ENCODE results near the gene SIRT1.
A peak's percentile ranks its signal among the peaks of the same experiment; 100 is the strongest.
"Not testable (repeated sequence)": the region's sequence is repeated elsewhere in the genome, so short reads cannot be mapped to it uniquely, and the experiment has no call there.

Gene SIRT1

DNA sequence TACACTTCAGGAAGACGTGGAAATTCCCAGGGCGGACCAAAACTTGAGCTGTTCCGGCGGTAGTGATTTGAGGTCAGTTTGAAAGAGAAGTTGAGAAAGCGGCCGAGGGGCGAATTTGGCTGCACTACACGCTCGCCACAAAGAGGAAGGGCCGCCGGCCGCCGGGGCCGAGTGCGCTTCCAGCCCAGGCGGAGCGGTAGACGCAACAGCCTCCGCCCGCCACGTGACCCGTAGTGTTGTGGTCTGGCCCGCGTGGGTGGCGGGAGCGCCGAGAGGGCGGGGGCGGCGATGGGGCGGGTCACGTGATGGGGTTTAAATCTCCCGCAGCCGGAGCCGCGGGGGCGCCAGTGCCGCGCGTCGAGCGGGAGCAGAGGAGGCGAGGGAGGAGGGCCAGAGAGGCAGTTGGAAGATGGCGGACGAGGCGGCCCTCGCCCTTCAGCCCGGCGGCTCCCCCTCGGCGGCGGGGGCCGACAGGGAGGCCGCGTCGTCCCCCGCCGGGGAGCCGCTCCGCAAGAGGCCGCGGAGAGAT is at the start of gene SIRT1:
SIRT1 (plus strand) TSS at position 344 of the 529 bp plus-strand sequence; CDS start at position 410, 66 bp downstream.
- no peak for TF ChIP-seq Cebpa-rat (IDR thresholded peaks at IDR 0.05)
- no peaks in the 10 kb centered on the region for H3K27me3 ChIP-seq
- peaks cover 28% of the 10 kb centered on the region for H4K20me1 ChIP-seq
- peak within 1 kb of the TSS; percentile 99 for H3K27ac ChIP-seq
- H3K9ac ChIP-seq, result peak within 1 kb of the TSS; percentile 98
- H3K4me2 ChIP-seq, result peak within 1 kb of the TSS; percentile 90
- peaks cover 23% of the 10 kb centered on the region for H3K4me1 ChIP-seq
- H3K9me3 ChIP-seq, result no peaks in the 10 kb centered on the region
- peak within 1 kb of the TSS; percentile 83 for H3K4me3 ChIP-seq
- peaks cover 27% of the 10 kb centered on the region for H3K36me3 ChIP-seq

DNA sequence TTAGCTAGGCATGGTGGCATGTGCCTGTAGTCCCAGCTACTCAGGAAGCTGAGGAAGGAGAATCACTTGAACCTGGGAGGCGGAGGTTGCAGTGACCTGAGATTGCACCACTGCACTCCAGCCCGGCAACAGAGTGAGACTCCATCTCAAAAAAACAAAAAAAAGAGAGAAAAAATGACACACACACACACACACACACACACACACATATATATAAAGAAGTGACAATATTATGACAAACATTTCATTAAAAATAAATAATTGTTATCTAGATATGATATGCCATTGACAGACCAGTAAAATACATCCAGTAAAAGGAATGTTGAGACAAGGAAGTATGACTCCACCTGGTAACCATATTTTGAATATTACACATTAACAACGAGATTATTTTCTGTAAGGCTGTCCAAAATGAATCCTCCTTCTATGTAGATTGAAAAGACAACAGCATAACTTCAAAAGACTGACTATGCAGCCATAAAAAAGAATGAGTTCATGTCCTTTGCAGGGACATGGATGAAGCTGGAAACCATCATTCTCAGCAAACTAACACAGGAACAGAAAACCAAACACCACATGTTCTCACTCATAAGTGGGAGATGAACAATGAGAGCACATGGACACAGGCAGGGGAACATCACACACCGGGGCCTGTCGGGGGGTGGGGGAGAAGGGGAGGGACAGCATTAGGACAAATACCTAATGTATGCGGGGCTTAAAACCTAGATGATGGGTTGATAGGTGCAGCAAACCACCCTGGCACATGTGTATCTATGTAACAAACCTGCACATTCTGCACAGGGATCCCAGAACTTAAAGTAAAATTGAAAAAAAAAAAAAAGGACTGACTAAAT is 48.7 kb upstream of the SIRT1 start:
- not testable (repeated sequence) for H4K20me1 ChIP-seq, H3K9ac ChIP-seq, H3K4me2 ChIP-seq, H3K4me1 ChIP-seq, H3K27ac ChIP-seq, H3K9me3 ChIP-seq, H3K36me3 ChIP-seq, H3K4me3 ChIP-seq, H3K27me3 ChIP-seq

DNA sequence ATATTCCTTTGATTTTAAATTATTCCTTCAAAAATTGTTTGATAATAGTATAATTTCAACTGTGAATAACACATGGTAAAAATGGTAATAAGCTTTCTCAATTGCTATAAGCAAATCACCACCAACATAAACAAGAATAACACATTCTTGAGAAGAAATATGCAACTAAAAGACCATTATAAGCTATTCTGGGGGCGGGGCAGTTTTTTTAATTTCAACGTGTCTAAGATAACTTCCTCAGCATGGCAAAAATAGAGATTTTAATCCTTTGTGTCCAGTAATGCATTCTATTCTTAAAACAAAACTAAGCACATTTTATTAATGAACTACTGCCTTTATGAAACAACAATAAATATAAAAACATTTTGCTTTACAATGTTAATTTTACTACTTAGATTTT is 48.0 kb upstream of the SIRT1 start:
- Histone ChIP-seq H3K27ac (no peak overlapping the region), H3K4me2 (no peak overlapping the region)

DNA sequence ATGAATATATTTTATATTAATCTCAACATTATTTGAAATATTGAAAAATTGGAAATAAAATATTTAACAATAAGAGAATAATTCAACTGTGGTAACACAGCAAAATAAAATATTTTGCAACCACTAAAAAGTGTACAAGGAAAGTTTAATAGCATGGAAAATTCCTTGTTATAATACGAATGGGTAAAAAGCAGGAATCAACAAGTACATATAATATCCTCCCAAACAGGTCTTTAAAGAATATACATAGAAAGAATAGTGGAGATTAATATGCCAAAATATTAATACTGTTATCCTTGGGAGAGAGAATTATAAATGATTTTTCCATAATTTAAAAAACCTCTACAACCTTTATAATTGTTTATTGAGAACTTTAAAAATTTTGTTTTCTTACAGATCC is 47.5 kb upstream of the SIRT1 start:
- H3K4me3 ChIP-seq, result no peak overlapping the region
- H3K9me3 ChIP-seq, result peaks cover 7% of the 10 kb centered on the region; the same call in 1 of the 2 replicates
- no peak overlapping the region for H3K4me2 ChIP-seq
- no peak overlapping the region for H3K27ac ChIP-seq
- no peaks in the 10 kb centered on the region for H3K36me3 ChIP-seq
- H3K9ac ChIP-seq, result no peak overlapping the region
- H3K27me3 ChIP-seq, result no peaks in the 10 kb centered on the region
- no peaks in the 10 kb centered on the region for H4K20me1 ChIP-seq
- no peaks in the 10 kb centered on the region for H3K4me1 ChIP-seq
- TF ChIP-seq Cebpa-rat (IDR thresholded peaks at IDR 0.05), result no peak

More for the DNA sequence above, 48.0 kb upstream of the SIRT1 start:
- no peak for TF ChIP-seq Cebpa-rat (IDR thresholded peaks at IDR 0.05)
- Histone ChIP-seq H4K20me1 (no peaks in the 10 kb centered on the region), H3K27me3 (no peaks in the 10 kb centered on the region), H3K4me1 (no peaks in the 10 kb centered on the region), H3K36me3 (no peaks in the 10 kb centered on the region), H3K9me3 (peaks cover 2% of the 10 kb centered on the region; the same call in 1 of the 2 replicates), H3K4me3 (no peak overlapping the region), H3K9ac (no peak overlapping the region)

DNA sequence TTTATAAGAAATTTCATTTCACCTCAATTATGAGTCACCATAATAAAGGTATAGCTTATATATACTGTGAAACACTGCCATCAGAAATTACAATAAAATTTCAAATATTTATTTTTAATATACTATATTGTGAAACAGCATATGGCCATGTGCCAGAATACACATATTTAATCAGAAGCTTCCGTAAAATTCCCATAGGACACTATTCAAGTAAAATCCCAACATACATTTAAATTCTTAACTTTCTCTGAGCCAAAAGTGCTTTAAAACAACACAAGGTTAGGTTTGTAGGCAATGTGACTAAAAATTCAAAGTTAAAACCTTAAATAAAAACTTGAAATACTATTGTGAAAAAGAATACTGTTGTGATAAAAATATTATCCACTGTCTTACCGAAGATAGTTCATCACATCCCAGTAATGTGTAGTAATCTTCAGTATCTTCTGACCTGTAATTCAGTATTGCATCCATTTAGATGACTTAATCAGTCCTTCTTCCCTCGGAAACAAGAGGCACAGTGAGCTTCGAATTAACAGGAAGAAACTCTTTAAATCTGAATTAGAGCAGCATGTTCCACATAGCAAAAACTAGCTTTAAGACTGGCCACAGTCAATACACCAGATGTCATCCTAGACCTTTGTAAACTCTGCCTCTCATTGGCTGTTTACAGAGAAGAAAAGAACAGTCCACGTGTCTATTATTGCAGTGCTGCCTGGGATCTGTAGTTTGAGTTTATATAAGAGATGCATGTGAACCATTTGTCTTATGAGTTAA is 46.7 kb upstream of the SIRT1 start, which contains the start of gene DNAJC12:
DNAJC12 (minus strand) TSS at position 648 of the 774 bp plus-strand sequence; CDS start at position 471, 177 bp downstream.
- H3K4me1 ChIP-seq, result no peaks in the 10 kb centered on the region
- no peaks in the 10 kb centered on the region for H3K27me3 ChIP-seq
- H3K9ac ChIP-seq, result no peak within 1 kb of the TSS
- no peaks in the 10 kb centered on the region for H3K36me3 ChIP-seq
- H3K9me3 ChIP-seq, result peaks cover 9% of the 10 kb centered on the region; the same call in 1 of the 2 replicates
- no peak within 1 kb of the TSS for H3K4me3 ChIP-seq
- no peak within 1 kb of the TSS for H3K4me2 ChIP-seq
- no peak for TF ChIP-seq Cebpa-rat (IDR thresholded peaks at IDR 0.05)
- no peaks in the 10 kb centered on the region for H4K20me1 ChIP-seq
- H3K27ac ChIP-seq, result no peak within 1 kb of the TSS

DNA sequence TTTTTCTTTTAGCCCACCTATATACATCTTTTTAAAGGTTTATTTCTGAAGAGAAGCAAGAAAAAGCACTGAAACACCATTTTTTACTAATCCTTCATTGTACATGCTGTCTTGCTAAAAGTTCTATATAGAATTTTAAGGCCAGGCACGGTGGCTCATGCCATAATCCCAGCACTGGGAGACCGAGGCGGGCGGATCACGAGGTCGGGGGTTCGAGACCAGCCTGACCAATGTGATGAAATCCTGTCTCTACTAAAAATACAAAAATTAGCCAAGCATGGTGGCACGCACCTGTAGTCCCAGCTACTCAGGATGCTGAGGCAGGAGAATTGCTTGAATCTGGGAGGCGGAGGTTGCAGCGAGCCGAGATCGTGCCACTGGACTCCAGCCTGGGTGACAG is 44.9 kb upstream of the SIRT1 start:
- H3K27me3 ChIP-seq, H3K4me1 ChIP-seq, H3K4me2 ChIP-seq, H4K20me1 ChIP-seq, H3K9ac ChIP-seq, H3K36me3 ChIP-seq, H3K27ac ChIP-seq, H3K9me3 ChIP-seq, H3K4me3 ChIP-seq: not testable (repeated sequence)

DNA sequence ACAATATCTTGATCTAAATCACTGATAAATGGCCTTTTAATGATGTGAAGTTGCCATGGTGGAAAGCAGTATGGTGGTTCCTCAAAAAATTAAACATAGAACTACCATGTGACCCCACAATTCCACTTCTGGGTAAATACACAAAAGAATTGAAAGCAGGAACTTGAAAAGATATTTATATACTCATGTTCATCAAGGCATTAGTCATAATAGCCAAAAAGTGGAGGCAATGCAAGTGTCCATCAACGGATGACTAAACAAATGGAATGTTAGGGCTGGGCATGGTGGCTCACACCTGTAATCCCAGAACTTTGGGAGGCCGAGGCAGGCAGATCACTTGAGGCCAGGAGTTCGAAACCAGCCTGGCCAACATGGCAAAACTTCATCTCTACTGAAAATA is 44.5 kb upstream of the SIRT1 start:
- no peak for TF ChIP-seq Cebpa-rat (IDR thresholded peaks at IDR 0.05)
- no peaks in the 10 kb centered on the region for H3K27me3 ChIP-seq
- no peak overlapping the region for H3K9ac ChIP-seq
- H3K4me2 ChIP-seq, result no peak overlapping the region
- H3K9me3 ChIP-seq, result peaks cover 9% of the 10 kb centered on the region; the same call in 1 of the 2 replicates
- no peaks in the 10 kb centered on the region for H3K36me3 ChIP-seq
- H4K20me1 ChIP-seq, result no peaks in the 10 kb centered on the region
- no peak overlapping the region for H3K4me3 ChIP-seq
- H3K4me1 ChIP-seq, result no peaks in the 10 kb centered on the region
- H3K27ac ChIP-seq, result no peak overlapping the region

DNA sequence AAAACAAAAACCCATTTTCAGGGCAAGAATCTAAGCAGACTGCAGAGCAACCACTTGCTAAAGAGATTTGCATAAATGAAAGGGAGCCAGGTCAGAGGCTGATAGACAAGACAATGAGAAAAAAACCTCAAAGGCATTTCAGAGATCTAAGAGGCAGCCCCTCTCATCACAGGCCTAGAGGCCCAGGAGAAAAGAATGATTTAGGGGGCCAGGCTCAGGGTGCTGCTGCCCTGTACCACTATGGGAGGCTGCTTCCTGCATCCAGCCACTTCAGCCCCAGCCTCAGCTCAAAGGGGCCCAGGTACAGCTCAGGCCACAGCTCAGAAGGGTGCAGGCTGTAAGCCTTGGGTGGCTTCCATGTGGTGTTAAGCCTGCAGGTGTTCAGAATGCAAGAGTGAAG is 42.7 kb upstream of the SIRT1 start:
- Histone ChIP-seq H3K4me2 (no peak overlapping the region), H3K27ac (no peak overlapping the region), H3K4me3 (no peak overlapping the region), H3K36me3 (no peaks in the 10 kb centered on the region), H3K4me1 (no peaks in the 10 kb centered on the region), H3K27me3 (no peaks in the 10 kb centered on the region), H4K20me1 (no peaks in the 10 kb centered on the region), H3K9me3 (peaks cover 9% of the 10 kb centered on the region; the same call in 1 of the 2 replicates), H3K9ac (no peak overlapping the region)
- TF ChIP-seq Cebpa-rat (IDR thresholded peaks at IDR 0.05), result no peak

DNA sequence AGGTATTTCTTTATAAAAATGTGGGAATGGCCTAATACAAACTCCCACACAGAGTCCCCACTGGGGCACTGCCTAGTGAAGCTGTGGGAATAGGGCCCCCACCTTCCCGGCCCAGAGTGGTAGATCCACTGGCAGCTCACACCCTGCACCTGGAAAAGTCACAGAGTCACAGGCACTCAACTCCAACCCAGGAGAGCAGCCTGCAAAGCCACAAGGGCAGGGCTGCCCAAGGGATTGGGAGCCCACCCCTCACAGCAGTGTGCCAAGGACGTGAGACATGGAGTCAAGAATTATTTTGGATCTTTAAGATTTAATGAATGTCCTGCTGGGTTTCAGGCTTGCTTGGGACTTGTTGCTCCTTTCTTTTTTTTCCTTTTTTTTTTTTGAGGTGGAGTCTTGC is 41.2 kb upstream of the SIRT1 start:
- Histone ChIP-seq H3K4me2 (no peak overlapping the region), H3K36me3 (no peaks in the 10 kb centered on the region), H3K9ac (no peak overlapping the region), H3K4me3 (no peak overlapping the region), H3K27ac (no peak overlapping the region), H3K27me3 (no peaks in the 10 kb centered on the region), H3K4me1 (no peaks in the 10 kb centered on the region), H4K20me1 (no peaks in the 10 kb centered on the region), H3K9me3 (peaks cover 9% of the 10 kb centered on the region; the same call in 1 of the 2 replicates)
- TF ChIP-seq Cebpa-rat (IDR thresholded peaks at IDR 0.05), result no peak
